ENCODE measurements around the gene HOXC6. TPM values are rescaled to one million over a fixed set of nuclear protein-coding genes. Genes with fewer than 3 reads are reported as not detected.

HOXC6 gene
- total RNA-seq, 1 donor from 2014 or later = 2.3 TPM

- no peak for DNase-seq (ENCODE audit: low spot score)
Measured at GRCh38 chr12:54029529-54030441, 1.5 kb downstream of the HOXC6 start.

DNA sequence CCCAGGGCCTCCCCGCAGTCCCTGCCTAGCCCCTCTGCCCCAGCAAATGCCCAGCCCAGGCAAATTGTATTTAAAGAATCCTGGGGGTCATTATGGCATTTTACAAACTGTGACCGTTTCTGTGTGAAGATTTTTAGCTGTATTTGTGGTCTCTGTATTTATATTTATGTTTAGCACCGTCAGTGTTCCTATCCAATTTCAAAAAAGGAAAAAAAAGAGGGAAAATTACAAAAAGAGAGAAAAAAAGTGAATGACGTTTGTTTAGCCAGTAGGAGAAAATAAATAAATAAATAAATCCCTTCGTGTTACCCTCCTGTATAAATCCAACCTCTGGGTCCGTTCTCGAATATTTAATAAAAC lies 2.2 kb downstream of the HOXC6 start:
- no peak for DNase-seq (ENCODE audit: low spot score)

- no peak for DNase-seq (ENCODE audit: low spot score)
Measured at GRCh38 chr12:54030889-54031471, 2.7 kb downstream of the HOXC6 start.

DNA sequence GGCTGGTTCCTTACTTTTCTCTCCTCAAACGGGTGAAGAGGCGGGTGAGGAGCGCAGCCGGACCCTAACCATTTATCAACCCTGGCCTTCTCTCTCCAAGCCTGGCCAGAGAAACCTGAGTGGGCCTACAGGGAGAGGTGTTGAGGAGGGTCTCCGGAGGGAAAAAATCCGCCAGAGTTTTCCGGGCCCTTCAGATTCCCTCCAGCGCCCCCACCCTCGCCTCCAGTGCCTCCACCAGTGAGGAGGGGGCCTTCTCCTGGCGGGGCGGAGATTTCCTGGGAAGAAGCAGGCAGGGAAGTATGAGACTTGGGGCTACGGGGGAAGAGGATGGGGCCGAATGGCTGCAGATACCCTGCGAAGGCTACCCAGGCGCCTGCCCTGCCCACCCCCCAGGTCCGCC lies 3.2 kb downstream of the HOXC6 start:
- DNase-seq (ENCODE audit: low spot score) = no peak

DNA sequence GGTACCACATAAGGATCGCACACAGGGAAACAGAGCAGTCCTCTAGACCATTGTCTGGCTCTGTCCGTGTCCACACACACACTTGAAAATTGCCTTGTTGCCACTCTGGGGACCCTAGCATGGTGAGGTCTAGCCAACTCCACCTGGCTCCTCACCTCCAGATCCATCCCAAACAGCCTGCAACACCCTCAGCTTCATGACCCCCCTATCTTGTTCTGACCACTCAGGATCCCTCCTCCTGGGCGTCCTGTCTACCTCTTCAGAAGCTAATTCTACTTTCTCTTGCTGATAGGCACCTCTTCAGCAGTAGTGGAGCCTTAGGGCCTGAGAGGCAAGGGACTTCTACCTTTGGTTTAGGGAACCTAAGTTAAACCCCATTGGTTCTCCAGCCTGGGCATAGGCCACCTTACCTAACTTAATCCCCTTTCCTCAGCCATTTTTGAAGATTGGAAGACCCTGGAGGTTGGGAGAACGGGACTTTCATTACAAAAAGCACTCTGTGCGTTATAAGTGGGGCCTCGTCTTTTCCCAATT lies 3.9 kb downstream of the HOXC6 start:
- no peak for DNase-seq (ENCODE audit: low spot score)

- DNase-seq (ENCODE audit: low spot score) = no peak
Measured at GRCh38 chr12:54032627-54033100, 4.4 kb downstream of the HOXC6 start, which contains the start of gene HOXC5. TSS of gene HOXC5 (plus strand) at chr12:54033050. CDS start at chr12:54033123, 73 bp downstream.

DNA sequence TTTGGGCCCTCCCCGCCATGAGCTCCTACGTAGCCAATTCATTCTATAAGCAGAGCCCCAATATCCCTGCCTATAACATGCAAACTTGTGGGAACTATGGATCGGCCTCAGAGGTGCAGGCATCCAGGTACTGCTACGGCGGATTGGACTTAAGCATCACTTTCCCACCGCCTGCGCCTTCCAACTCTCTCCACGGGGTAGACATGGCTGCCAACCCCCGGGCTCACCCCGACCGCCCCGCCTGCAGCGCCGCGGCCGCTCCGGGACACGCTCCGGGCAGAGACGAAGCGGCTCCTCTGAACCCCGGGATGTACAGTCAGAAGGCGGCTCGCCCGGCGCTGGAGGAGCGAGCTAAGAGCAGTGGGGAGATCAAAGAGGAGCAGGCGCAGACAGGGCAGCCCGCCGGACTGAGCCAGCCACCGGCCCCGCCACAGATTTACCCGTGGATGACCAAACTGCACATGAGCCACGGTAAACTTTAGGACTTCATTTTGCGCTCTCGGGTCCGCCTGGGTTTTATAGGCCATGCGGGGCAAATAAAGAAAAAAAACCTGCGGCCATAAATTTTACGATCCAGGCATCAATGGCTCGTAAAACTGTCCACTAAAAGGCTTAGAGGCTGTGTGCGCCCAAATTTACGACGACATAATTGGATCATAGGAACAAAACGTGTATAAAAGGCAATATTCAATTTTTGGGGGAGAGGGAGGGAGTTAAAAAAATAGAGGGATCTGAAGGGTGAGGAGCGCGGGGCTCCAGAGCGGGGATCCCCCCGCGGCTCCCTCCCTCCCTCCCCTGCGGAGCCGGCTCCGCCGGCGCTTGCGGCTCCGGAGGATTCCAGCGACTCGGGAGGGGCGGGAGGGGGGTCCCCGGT lies 5.1 kb downstream of the HOXC6 start:
- no peak for DNase-seq (ENCODE audit: low spot score)

GRCh38 chr12:54033980-54034784 lies 5.9 kb downstream of the HOXC6 start:
- DNase-seq (ENCODE audit: low spot score) = no peak

DNA sequence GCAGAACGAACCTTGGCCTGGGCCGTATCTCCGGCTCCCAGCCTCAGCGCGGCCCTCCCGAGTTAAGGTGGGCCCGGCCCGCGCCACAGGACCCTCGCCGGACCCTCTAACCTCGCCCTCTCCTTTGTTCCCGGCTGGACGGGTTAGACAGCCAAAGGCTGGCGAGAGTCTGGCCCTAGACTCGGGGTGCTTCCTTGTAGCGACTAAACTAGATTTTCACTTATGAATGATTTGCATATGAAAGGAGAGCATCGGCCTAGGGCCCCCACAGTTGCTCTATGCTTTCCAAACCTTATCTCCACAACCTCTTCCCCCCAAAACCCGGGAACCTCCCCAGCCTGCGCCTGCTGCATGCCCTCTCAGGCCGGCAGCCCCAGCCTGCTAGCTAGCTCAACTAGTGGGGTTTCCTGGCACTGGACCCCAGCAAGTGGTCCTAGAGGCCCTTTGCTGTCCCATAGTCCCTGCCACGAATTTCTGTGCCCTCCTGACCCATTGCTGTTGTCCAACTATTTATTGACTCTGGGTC lies 6.6 kb downstream of the HOXC6 start:
- DNase-seq (ENCODE audit: low spot score) = no peak

GRCh38 chr12:54035568-54036264 lies 7.5 kb downstream of the HOXC6 start:
- DNase-seq (ENCODE audit: low spot score) = no peak

DNA sequence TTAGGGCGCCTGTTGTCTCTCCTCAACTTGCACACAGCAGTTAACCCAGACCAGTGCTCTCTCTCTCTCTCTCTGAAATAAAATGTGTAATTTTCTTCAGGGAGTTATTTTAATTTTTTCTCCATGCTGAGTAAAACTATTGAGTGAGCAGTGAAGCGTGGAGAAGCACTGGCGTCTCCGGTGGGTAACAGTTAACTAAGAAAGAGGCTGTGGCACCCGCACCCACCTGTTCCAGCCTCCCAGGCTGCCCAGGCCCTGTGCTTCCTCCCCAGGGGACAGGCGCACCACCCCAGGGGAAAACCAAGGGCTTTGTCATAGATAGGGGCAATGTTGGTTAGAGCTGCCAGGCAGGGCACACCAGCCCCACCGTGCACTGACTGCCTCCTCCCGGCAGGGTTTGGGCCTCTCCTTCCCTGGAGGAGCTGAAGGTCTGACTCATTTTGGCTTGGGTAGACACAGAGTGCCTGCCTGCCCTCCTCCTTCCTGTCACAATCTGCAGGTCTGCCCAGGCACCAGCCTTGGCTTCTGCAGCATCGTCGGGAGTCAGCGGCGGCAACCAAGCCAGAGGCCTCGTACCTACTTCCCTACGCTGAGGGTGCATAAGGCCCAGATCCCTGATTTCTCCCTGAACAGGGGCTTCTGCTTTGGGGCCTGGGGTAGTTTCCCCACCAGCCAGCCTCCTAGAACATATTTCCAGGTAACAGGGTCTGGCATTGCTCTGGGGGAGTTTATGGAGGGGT lies 8.6 kb downstream of the HOXC6 start:
- DNase-seq (ENCODE audit: low spot score) = no peak

GRCh38 chr12:54037360-54038283 lies 9.4 kb downstream of the HOXC6 start:
- DNase-seq (ENCODE audit: low spot score) = no peak

DNA sequence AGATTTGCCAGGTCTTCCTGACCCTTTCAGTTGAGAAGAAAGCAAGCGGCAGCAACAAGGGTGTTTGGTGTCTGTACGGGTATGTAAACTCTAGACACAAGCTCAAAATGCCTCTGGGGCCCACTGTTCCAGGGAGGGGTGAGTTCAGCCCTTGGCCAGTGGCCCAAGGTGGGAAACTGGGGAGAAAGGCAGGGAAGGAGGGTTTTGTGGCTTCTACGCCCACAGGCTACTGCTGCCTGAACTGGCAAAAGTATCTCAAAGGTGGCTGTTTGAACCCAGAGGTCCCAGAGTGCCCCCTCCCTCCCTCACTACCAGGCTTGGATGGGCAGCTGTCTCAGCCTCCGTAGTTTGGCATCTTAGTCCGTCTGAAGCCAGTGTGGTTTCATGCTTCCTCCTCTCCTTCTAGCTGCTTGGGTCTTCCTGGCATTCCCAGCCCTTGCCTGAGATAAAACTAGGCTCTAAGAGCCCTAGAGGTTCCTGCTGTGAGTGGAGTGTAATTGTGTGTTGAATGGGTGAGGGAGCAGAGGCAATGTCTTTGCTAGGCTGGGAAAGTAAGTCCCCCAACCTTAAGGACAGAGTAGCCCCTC lies 10.1 kb downstream of the HOXC6 start:
- no peak for DNase-seq (ENCODE audit: low spot score)

GRCh38 chr12:54038871-54039414 lies 10.7 kb downstream of the HOXC6 start:
- no peak for DNase-seq (ENCODE audit: low spot score)

- DNase-seq (ENCODE audit: low spot score) = no peak
Measured at GRCh38 chr12:54039417-54040147, 11.3 kb downstream of the HOXC6 start.

GRCh38 chr12:54040148-54040494 lies 11.9 kb downstream of the HOXC6 start:
- DNase-seq (ENCODE audit: low spot score) = no peak

GRCh38 chr12:54040648-54041047 lies 12.4 kb downstream of the HOXC6 start:
- DNase-seq (ENCODE audit: low spot score) = no peak

Measured in ureter (tissue), 1 donor.